Ovary (tissue), 3 donors: Measurements from ENCODE around the gene KCNK4.

Source experiments
- CTCF ChIP-seq, 3 donors: fragments of 450-650 bp in 2 of 3; fragments of 200-600 bp in 1 of 3; IDR thresholded peaks; one replicate each; pipeline versions ENCODE4 v1.5.1 to v1.8.0; 2016 to 2022; ENCODE audit warnings: antibody characterized with exemption in 3 of 3, mild to moderate bottlenecking in 1 of 3
- EP300 ChIP-seq: sonication (generic); formaldehyde crosslinking; IDR thresholded peaks from one replicate; pipeline ENCODE4 v1.6.1; 2017; ENCODE audit warnings: antibody characterized with exemption
- POLR2A ChIP-seq: fragments of 450-650 bp; IDR thresholded peaks from one replicate; pipeline ENCODE4 v1.6.1; 2017; ENCODE audit warnings: antibody characterized with exemption, mild to moderate bottlenecking, moderate library complexity
- donor health status: DM: no; HTN: no; CAD: no.

GRCh38 chr11:64288353-64288750, 2.8 kb upstream of the KCNK4 start:
- no peak for TF ChIP-seq CTCF (IDR thresholded peaks at IDR 0.05)
- TF ChIP-seq POLR2A = no peak
- no peak for TF ChIP-seq EP300
